HG03342 (cell line): ENCODE data around the gene CDKN3.
"Not testable (repeated sequence)": the region's sequence is repeated elsewhere in the genome, so short reads cannot be mapped to it uniquely, and the experiment has no call there.

Experiments
- ATAC-seq: cut with Tn5 transposase; IDR thresholded peaks from one replicate; pipeline ENCODE4 v1.9.1; 2021; ENCODE audit warnings: mild to moderate bottlenecking, moderate library complexity; ENCODE audit not compliant: unreplicated experiment

CDKN3 gene

GRCh38 chr14:54369343-54369742 lies 27.5 kb upstream of the CDKN3 start:
- ATAC-seq: no peak

- ATAC-seq: no peak
These were observed 26.2 kb upstream of the CDKN3 start for GRCh38 chr14:54370323-54371198.

GRCh38 chr14:54374117-54374884 lies 22.5 kb upstream of the CDKN3 start:
- ATAC-seq: no peak

DNA sequence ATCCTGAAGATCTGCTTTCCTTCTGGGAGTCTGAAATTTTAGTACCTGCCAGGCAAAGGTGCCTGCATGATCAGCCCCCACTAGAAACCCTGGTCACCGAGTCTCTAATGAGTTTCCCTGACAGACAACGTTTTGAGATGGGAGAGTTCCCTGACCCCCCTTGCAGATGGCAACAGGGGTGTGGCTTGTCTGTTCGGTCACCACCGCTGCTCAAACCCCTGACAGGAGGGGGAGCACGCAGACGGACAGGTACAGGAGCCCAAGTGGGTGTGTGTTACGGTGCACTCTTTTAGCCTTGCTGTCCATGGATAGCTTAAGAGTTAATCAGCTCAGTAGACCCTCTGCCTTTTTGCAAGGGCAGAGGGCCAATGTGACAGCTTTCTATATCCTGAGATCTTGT lies 19.3 kb upstream of the CDKN3 start:
- ATAC-seq: no peak

DNA sequence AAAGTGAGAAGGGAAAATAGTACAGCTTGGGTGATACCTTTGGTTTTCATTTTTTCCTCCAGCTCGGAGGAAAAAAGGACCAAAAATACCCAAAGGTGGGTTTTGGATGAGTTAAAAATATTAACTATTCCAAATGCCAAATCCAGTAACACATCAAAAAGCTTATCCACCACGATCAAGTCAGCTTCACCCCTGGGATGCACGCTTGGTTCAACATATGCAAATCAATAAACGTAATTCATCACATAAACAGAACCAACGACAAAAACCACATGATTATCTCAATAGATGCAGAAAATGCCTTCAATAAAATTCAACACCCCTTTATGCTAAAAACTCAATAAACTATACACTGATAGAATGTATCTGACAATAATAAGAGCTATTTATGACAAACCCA lies 17.9 kb upstream of the CDKN3 start:
- ATAC-seq: not testable (repeated sequence)

GRCh38 chr14:54380558-54380957 lies 16.2 kb upstream of the CDKN3 start:
- not testable (repeated sequence) for ATAC-seq

DNA sequence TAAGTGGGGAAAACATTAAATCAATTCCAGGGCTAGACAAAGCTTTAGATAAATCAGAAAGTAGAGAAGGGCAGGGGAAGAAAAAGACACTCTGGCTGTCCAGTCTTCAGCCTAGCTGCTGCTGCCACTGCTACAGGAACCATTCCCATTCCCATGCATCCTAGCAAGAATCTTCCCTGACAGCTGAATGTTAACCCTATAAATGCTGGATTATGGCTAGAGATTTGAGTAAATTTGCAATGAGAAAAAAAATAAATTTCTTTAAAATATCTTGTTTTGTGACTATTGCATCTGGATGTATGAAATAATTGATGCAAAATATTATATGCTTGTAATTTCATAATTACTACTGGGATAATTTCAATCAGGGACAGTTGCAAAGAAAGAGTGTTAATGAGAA lies 15.0 kb upstream of the CDKN3 start:
- no peak for ATAC-seq

DNA sequence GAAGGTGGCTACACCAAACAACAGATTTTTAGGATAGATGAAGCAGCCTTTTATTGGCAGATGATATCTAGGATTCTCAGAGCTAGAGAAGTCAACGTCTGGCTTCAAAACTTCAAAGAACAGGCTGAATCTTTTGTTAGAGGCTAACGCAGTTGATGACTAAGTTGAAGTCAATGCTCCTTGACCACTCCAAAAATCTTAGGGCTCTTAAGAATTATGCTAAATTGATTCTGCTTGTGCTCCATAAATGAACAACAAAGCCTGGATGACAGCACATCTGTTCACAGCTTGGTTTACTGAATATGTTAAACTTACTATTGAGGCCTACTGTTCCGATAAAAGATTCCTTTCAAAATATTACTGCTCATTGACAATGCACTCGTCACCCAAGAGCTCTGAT lies 13.0 kb upstream of the CDKN3 start:
- no peak for ATAC-seq

GRCh38 chr14:54385556-54385955 lies 11.3 kb upstream of the CDKN3 start:
- no peak for ATAC-seq

DNA sequence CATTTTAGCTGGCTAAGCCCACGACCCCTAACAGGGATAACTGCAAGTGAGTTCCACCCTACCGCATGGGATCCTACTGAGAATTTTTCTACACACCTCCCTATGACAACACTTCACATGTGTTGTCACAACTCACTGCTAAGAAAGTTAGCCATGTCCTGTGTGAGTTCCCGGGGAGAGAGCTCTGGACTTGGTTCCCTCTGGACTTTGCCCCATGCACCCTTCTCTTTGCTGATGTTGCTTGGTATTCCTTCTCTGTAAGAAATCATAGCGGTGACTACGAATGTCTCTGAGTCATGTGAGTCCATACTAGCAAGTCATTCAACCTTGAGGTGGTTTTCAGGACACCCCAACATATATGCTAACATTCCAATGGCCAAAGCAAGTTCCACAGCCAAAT lies 9.5 kb upstream of the CDKN3 start:
- ATAC-seq: no peak

GRCh38 chr14:54392131-54392859 lies 4.5 kb upstream of the CDKN3 start:
- no peak for ATAC-seq

DNA sequence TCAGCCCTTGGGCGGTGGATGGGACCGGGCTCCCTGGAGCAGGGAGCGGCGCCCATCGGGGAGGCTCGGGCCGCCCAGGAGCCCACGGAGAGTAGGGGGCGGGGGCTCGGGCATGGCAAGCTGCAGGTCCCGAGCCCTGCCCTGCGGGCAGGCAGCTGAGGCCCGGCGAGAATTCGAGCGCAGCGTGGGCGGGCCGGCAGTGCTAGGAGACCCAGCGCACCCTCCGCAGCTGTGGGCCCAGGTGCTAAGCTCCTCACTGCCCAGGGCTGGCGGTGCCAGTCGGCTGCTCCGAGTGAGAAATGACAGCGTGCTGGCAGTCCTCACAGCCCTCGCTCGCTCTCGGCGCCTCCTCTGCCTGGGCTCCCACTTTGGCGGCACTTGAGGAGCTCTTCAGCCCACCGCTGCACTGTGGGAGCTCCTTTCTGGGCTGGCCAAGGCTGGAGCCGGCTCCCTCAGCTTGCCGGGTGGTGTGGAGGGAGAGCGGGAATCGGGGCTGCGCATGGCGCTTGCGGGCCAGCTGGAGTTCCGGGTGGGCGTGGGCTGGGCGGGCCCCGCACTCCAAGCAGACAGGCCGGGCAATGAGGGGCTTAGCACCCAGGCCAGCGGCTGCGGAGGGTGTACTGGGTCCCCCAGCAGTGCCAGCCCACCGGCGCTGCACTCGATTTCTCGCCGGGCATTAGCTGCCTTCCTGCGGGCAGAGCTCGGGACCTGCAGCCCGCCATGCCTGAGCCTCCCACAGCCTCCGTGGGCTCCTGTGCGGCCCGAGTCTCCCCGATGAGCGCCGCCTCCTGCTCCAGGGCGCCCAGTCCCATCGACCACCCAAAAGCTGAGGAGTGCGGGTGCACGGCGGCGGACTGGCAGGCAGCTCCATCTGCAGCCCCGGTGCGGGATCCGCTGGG lies 3.6 kb upstream of the CDKN3 start:
- ATAC-seq: not testable (repeated sequence)

DNA sequence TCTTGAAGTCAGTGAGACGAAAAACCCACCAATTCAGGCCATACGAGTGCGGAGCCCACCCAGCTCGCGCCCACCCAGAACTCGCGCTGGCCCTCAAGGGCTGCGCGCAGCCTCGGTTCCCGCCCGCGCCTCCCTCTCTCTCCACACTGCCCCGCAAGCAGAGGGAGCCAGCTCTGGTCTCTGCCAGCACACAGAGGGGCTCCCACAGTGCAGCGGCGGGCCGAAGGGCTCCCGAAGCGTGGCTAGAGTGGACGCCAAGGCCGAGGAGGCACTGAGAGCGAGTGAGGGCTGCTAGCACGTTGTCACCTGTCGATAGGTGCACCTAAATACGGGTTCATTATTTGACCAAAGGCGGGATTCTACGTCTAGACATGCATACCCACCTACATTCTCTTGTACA lies 2.2 kb upstream of the CDKN3 start:
- ATAC-seq: no peak

- no peak for ATAC-seq
These were observed 1.5 kb upstream of the CDKN3 start for GRCh38 chr14:54395284-54395683.

DNA sequence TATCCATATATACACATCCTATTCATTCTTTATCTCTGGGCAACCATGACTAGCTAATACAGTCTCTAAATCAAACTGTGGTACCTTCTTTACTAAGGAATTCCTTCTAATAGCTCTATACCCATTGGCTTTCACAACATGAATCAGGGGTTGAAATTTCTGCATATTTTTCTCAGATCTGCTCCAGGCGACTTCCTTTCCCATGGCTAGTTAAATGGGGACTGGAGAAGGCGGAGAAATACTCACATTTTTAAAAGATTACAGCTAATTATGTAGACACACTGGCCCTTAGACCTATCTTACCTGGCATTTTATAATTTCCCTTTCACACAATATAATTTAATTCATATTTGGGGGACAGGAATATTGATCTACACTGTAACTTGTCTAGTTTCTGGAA lies 1.1 kb upstream of the CDKN3 start:
- no peak for ATAC-seq

DNA sequence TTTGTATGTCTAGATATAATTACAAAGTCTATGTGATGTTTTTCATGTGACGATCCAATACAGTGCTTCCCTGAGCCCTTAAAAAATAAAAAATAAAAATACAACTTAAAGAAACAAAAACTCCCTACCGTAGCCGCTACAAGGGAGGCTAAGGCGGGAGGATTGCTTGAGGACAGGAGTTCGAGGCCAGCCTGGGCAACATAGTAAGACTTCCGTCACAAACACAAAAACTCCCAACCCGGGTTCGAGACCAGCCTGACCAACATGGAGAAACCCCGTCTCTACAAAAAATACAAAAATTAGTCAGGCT lies 669 bp upstream of the CDKN3 start:
- no peak for ATAC-seq

DNA sequence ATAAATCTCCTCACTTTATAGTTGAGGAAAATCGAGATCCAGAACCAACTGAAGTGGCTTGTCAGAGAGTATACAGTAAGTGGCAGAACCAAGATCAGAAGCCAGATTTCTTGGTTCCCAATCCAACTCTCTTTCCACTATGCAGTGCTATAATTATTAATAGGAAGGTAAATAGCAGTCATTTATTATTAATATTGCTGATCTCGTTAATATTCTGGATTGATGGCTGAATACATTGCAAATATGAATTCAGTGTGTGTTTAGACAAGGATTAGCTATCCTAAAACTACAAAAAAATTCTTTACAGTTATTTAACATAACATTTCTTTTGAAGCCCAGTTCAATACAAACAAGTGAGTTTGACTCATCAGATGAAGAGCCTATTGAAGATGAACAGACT lies 2.8 kb downstream of the CDKN3 start:
- no peak for ATAC-seq

GRCh38 chr14:54403401-54404005 lies 6.7 kb downstream of the CDKN3 start:
- not testable (repeated sequence) for ATAC-seq

GRCh38 chr14:54410215-54410614 lies 13.4 kb downstream of the CDKN3 start:
- ATAC-seq: no peak

DNA sequence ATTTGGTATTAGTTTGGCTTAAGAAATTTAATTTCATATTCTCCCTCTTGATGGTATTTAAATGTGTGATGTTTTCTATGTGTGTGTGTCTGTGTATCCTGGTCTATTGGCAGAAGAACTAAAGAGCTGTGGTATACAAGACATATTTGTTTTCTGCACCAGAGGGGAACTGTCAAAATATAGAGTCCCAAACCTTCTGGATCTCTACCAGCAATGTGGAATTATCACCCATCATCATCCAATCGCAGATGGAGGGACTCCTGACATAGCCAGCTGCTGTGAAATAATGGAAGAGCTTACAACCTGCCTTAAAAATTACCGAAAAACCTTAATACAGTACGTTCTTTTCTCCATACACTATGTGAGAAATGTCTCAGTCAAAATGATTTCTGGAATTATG lies 14.6 kb downstream of the CDKN3 start:
- ATAC-seq: no peak
